NT2/D1 (cell line): ENCODE results near the gene FARSA.

Source experiments
- YY1 ChIP-seq: IDR thresholded peaks from 2 replicates; pipeline ENCODE4 v1.6.1; 2011; ENCODE audit not compliant: insufficient read length, insufficient read depth
- ZNF274 ChIP-seq: IDR thresholded peaks from 2 replicates; pipeline ENCODE4 v1.6.1; 2011; ENCODE audit warnings: mild to moderate bottlenecking, low read depth, low read length

GRCh38 chr19:12965812-12966135 lies 32.3 kb upstream of the FARSA start:
- no peak for TF ChIP-seq YY1
- no peak for TF ChIP-seq ZNF274
